Esophagus (tissue), 2 donors: ENCODE results near the gene NEXN. TPM values are rescaled to one million over a fixed set of nuclear protein-coding genes. Genes with fewer than 3 reads are reported as not detected.

Experiments used
- H3K27ac ChIP-seq, 2 donors: one replicate each; pipeline ENCODE4 v1.5.1; 2013; ENCODE audit warnings: low read depth in 2 of 2, mild to moderate bottlenecking in 2 of 2, inconsistent platforms in 1 of 2, low read length in 1 of 2, moderate library complexity in 1 of 2
- H3K27me3 ChIP-seq, 2 donors: one replicate each; pipeline ENCODE4 v1.6.1; 2013; ENCODE audit warnings: low read length in 2 of 2, control low read depth in 1 of 2, mild to moderate bottlenecking in 1 of 2; ENCODE audit not compliant: insufficient read depth in 2 of 2, control insufficient read depth in 1 of 2
- H3K36me3 ChIP-seq, 2 donors: one replicate each; pipeline ENCODE4 v1.6.1; 2013; ENCODE audit warnings: low read length in 1 of 2; ENCODE audit not compliant: control insufficient read depth in 2 of 2, insufficient read depth in 2 of 2
- H3K4me1 ChIP-seq, 2 donors: one replicate each; pipeline ENCODE4 v1.6.1; 2013; ENCODE audit warnings: low read length in 1 of 2; ENCODE audit not compliant: control insufficient read depth in 2 of 2, insufficient read depth in 2 of 2
- H3K4me3 ChIP-seq, 2 donors: one replicate each; pipeline ENCODE4 v1.5.1; 2013; ENCODE audit warnings: low read length in 2 of 2, mild to moderate bottlenecking in 2 of 2, low read depth in 1 of 2, moderate library complexity in 1 of 2
- H3K9me3 ChIP-seq, 2 donors: one replicate each; pipeline ENCODE4 v1.6.1; 2013; ENCODE audit warnings: mild to moderate bottlenecking in 2 of 2, low read depth in 1 of 2, low read length in 1 of 2, moderate library complexity in 1 of 2; ENCODE audit not compliant: control insufficient read depth in 2 of 2, insufficient read depth in 1 of 2
- WGBS, 2 donors: extraction: QIAGEN DNeasy Blood & Tissue Kit; methylation state at CpG; one replicate each; pipeline ENCODE4 v1.1.7; 2013; 5-methylcytosine and 5-hydroxymethylcytosine counted together
- polyA plus RNA-seq, 2 donors: library from polyadenylated mRNA; stranded (reverse); fragments of 200-250 nt; gene quantifications; one replicate each; pipeline ENCODE4 v1.2.3, GENCODE V29; 2013
- donor health status: healthy with polysubstance abuse.
- donor health status: Bipolar disorder and iron deficiency.

The NEXN gene
- polyA plus RNA-seq, 2 donors: 10.9 to 16.2 TPM

DNA sequence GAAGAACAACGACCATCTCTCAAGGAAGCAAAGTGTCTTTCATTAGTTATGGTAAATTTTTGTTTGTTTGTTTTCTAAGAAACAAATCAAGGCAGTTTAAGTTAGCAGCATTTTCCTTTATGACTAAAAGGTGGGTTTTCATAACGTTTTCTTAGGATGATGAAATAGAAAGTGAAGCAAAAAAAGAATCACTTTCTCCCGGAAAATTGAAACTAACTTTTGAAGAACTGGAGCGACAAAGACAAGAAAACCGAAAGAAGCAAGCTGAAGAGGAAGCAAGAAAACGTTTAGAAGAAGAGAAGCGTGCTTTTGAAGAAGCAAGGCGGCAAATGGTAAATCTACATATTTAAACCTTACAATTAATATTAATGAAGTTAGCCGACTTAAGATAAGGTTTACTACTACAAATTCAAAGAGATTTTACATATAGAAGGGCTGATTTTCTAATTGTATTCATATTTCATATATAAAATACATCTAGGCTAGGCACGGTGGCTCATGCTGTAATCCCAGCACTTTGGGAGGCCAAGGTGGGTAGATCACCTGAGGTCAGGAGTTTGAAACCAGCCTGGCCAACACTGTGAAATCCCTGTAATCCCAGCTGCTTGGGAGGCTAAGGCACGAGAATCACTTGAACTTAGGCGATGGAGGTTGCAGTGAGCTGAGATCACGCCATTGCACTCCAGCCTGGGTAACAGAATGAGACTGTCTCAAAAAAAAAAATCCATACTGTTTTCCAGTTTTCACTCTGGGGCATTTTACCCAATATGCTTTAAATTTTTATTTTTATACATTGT lies 38.3 kb downstream of the NEXN start:
- no peaks in the 10 kb centered on the region for H3K27me3 ChIP-seq
- no peaks in the 10 kb centered on the region for H3K9me3 ChIP-seq
- H3K27ac ChIP-seq: no peak overlapping the region
- no peaks in the 10 kb centered on the region for H3K4me1 ChIP-seq
- 61 to 64% methylated on average over 13 of the region's 13 CpGs for WGBS, 2 donors
- no peak overlapping the region for H3K4me3 ChIP-seq
- H3K36me3 ChIP-seq: no peaks in the 10 kb centered on the region

DNA sequence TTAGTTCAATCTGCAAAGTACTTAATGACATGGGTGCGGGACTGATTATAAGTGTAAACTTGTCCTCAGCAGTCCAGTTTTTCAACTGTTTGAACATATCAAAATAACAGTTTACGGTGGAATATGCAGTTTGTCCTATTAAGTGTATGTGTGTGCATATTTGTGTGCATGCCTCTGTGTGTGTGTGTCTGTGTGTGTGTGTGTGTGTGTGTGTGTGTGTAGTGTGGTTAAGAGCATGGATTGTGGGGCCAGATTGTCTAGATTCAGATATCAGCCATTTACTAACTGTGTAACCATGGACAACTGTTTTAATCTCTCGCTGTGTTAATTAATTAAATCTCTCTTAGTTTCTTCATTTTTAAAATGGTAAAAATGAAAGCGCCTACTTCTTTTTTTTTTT lies 39.0 kb downstream of the NEXN start:
- Histone ChIP-seq H3K4me1 (no peaks in the 10 kb centered on the region), H3K9me3 (no peaks in the 10 kb centered on the region), H3K4me3 (no peak overlapping the region), H3K27ac (no peak overlapping the region), H3K27me3 (no peaks in the 10 kb centered on the region), H3K36me3 (no peaks in the 10 kb centered on the region)
- WGBS, 2 donors: 82 to 93% methylated on average over 4 of the region's 4 CpGs

DNA sequence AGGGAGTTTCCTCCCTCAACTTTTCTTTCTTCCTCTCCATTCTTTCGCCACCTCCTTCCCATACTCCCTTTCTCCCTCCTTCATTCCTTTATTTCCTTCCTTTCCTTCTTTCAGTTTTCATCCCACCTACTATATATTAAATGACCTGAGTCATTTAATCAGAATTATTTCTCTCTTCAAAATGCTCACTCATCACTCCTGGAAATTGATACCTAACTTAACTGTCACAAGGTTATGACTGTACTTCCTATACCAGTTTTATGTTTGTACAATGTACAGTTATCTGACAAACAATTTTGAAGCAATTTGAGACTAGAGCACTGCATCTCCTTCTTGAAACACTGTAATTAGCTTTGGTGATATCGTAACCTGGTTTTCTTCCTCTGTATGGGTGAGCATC lies 41.4 kb downstream of the NEXN start:
- Histone ChIP-seq H3K36me3 (no peaks in the 10 kb centered on the region), H3K4me3 (no peak overlapping the region), H3K27me3 (no peaks in the 10 kb centered on the region), H3K9me3 (no peaks in the 10 kb centered on the region), H3K27ac (no peak overlapping the region), H3K4me1 (no peaks in the 10 kb centered on the region)
- 97 to 99% methylated on average over 2 of the region's 2 CpGs for WGBS, 2 donors

DNA sequence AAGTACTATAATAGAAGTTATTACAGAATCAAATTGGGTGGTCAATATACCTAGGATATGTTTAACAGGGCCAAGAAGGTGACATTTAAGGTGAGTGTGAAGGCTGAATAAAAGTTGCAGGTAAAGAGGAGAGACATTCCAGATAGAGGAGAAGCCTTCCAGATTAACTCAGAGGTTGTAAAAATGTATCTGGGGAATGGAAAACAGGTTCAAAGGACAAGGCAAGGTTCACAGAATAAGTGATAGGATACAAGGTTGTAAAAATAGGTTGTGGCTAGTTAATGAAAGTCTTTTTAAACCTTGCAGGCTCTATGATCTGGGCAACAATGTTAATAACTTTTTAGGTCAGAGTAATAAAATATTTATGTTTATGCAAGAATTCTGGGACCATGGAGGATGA lies 50.2 kb downstream of the NEXN start:
- Histone ChIP-seq H3K27ac (no peak overlapping the region), H3K4me1 (no peaks in the 10 kb centered on the region), H3K36me3 (peaks cover 0 to 2% of the 10 kb centered on the region in 2 donors)

DNA sequence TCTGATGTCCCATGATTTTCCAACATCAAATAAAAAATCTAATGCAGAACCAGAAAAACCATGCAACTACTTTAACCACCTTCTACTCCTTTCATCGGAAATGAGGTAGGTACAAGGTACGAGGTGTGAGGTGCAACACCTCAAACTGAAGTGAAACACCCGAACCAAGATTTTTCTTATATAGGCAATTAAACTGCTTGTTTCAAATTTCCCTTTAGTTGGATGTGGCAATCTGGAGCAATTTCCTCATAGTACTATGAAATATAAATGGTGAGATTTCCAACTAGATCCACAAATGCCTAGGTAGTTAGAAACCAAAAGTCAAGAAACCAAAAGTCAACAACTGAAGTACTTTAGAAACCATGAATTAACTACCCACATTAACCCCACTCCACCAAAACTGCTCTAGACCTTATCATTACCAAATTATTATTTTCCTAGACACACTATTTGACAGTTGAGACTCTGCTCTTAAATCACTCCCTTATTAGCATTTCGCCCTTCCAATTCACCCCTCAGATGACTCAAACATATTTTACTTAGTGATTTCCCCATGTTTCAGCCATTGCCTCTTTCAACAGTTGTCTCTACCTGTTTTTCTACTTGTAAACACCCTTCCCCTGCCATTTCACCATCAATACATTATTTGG lies 52.6 kb downstream of the NEXN start:
- Histone ChIP-seq H3K9me3 (no peaks in the 10 kb centered on the region), H3K27ac (no peak overlapping the region), H3K4me1 (no peaks in the 10 kb centered on the region), H3K4me3 (no peak overlapping the region), H3K36me3 (peaks cover 0 to 2% of the 10 kb centered on the region in 2 donors), H3K27me3 (no peaks in the 10 kb centered on the region)
- 94 to 95% methylated on average over 4 of the region's 4 CpGs for WGBS, 2 donors

More for the DNA sequence above, 50.2 kb downstream of the NEXN start:
- no peaks in the 10 kb centered on the region for H3K9me3 ChIP-seq
- no peaks in the 10 kb centered on the region for H3K27me3 ChIP-seq
- no peak overlapping the region for H3K4me3 ChIP-seq

DNA sequence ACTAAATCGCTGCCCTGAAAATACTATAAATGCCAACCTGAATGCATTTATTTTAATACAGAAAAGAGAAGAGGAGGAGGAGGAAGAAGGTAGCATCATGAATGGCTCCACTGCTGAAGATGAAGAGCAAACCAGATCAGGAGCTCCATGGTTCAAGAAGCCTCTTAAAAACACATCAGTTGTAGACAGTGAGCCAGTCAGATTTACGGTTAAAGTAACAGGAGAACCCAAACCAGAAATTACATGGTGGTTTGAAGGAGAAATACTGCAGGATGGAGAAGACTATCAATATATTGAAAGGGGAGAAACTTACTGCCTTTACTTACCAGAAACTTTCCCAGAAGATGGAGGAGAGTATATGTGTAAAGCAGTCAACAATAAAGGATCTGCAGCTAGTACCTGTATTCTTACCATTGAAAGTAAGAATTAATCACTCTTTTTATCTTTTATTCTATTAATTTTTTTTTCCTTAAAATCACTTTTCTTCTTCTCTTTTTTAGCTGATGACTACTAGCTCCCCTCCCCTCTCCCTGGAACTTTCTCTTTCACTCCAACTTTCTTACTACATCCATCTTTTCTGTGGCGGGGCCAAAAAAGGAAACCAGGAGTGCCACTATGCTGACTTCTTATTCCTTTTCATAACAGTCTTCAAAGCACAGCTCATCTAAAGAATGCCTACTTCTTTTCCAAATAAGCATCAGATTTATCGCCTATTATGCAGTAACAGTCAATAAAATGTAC lies 54.1 kb downstream of the NEXN start:
- Histone ChIP-seq H3K36me3 (peaks cover 2 to 3% of the 10 kb centered on the region in 2 donors), H3K9me3 (no peaks in the 10 kb centered on the region), H3K27me3 (no peaks in the 10 kb centered on the region), H3K4me3 (no peak overlapping the region), H3K4me1 (no peaks in the 10 kb centered on the region), H3K27ac (no peak overlapping the region)
- 94 to 97% methylated on average over 4 of the region's 4 CpGs for WGBS, 2 donors

DNA sequence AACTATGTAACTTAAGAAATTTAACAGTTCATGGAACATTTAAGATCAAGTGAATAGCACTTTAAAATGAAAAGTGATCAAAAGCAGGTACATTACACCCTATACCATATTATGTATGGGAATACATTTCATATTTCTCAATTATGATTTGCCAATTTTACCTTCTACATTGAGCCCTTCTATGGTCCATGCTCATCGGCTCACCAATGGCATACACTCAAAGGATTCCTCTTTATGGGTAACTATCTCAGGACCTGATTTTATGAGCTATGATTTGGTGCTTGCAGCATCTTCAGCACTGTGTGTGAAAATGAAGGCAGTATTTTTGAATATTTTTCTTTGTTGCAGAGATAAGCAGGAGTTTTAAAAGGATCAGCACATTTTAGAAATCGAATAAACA lies 56.9 kb downstream of the NEXN start:
- Histone ChIP-seq H3K4me3 (no peak overlapping the region), H3K27ac (no peak overlapping the region), H3K36me3 (peaks cover 2 to 3% of the 10 kb centered on the region in 2 donors), H3K4me1 (no peaks in the 10 kb centered on the region), H3K27me3 (no peaks in the 10 kb centered on the region), H3K9me3 (no peaks in the 10 kb centered on the region)
- WGBS, 2 donors: 86 to 95% methylated on average over 2 of the region's 2 CpGs

DNA sequence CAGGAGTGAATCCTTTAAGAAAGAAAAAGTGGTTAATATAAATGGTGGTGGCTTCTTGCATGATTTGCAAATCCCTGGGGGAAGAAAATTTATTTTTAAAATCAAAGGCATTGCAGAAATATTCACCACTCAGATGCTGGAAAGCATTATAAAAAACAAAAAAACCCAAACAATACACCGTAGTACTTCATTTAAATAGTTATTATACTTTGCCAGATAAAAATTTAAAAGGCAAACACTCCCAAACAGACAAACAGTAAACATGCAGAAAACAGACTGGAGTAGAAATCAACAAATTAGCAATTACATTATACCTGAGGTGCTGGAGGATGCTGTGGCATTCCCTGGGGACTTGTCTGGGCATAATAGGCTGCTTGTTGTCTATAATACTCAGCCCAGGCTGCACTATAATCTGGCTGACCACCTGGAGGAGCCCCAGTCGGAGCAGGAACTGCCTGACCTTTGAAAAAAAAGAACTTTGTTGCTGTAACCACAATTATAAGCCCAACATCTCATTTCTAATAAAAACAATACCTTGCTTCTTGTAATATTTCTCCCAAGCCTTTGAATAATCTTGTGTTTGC lies 60.5 kb downstream of the NEXN start:
- WGBS, 2 donors: 44 to 46% methylated on average over 2 of the region's 2 CpGs
- Histone ChIP-seq H3K27ac (no peak overlapping the region), H3K36me3 (peaks cover 3 to 11% of the 10 kb centered on the region in 2 donors), H3K27me3 (no peaks in the 10 kb centered on the region), H3K9me3 (no peaks in the 10 kb centered on the region), H3K4me3 (no peak overlapping the region), H3K4me1 (no peaks in the 10 kb centered on the region)

DNA sequence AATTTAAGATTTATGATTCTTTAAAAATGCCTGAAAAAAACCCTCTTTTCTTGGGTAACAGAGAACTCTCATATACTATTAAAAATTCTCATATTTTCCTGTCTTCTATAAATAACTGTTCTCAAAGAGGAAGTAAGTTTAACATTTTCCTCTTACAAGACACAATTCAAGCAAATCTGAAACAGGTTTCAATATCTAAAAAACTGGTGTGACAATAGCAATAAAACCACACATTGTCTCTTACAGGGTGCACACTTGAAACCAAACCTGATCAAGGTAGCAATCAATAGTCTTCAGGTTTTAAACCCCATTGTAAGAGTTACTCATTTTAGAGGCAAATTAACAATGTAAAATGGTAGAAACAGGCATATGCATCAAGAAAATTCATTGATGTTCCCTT lies 62.4 kb downstream of the NEXN start:
- H3K36me3 ChIP-seq: peaks cover 3 to 12% of the 10 kb centered on the region in 2 donors
- H3K27ac ChIP-seq: no peak overlapping the region
- H3K4me1 ChIP-seq: no peaks in the 10 kb centered on the region
- no peaks in the 10 kb centered on the region for H3K27me3 ChIP-seq
- H3K4me3 ChIP-seq: no peak overlapping the region
- no peaks in the 10 kb centered on the region for H3K9me3 ChIP-seq
